Panc1 (cell line): ENCODE results near the gene DDX20. TPM values are rescaled to one million over a fixed set of nuclear protein-coding genes. Genes with fewer than 3 reads are reported as not detected.

ENCODE experiments used
- ATAC-seq: fragments of 200-7000 bp; cut with Tn5 transposase; 2 replicates; pipeline ENCODE4 v1.9.1; 2020; ENCODE audit warnings: mild to moderate bottlenecking, moderate library complexity
- BruUV-seq: library from RNA; stranded (reverse); fragments of 400-500 nt; replicated peaks from 2 replicates; lab custom pipeline; 2021; lab: Mats Ljungman, UMichigan
- CTCF ChIA-PET: fragments of 300-600 bp; sonication (Branson Sonifier 250); formaldehyde crosslinking; loops from one replicate; lab custom pipeline; 2022; ENCODE audit warnings: antibody characterized with exemption; lab: Charles Lee
- POLR2A ChIA-PET: fragments of 300-600 bp; sonication (Branson Sonifier 250); formaldehyde crosslinking; loops from one replicate; lab custom pipeline; 2022; ENCODE audit warnings: antibody characterized with exemption; lab: Charles Lee
- DNase-seq: peaks from one replicate; pipeline ENCODE4 v3.0.0-alpha.2; 2010; ENCODE audit warnings: low read depth, low spot score
- H3K27ac ChIP-seq: 2 replicates; pipeline ENCODE4 v1.5.1; 2011; ENCODE audit warnings: mild to moderate bottlenecking, low read length, inconsistent platforms
- H3K27me3 ChIP-seq: fragments of 200-500 bp; sonication (Bioruptor generic); 2 replicates; pipeline ENCODE4 v1.6.0; 2014; ENCODE audit warnings: low read length, inconsistent platforms; ENCODE audit not compliant: control insufficient read depth, insufficient read depth
- H3K36me3 ChIP-seq: fragments of 200-500 bp; sonication (Bioruptor generic); 2 replicates; pipeline ENCODE4 v1.5.1; 2014; ENCODE audit warnings: inconsistent platforms, mild to moderate bottlenecking, low read length, moderate library complexity; ENCODE audit not compliant: control insufficient read depth, insufficient read depth
- H3K4me1 ChIP-seq: 2 replicates; pipeline ENCODE4 v1.5.1; 2011; ENCODE audit warnings: inconsistent platforms, mild to moderate bottlenecking, low read length, moderate library complexity; ENCODE audit not compliant: control insufficient read depth, insufficient read depth
- H3K4me3 ChIP-seq, 2 experiments: 2 replicates each; pipeline ENCODE4 v1.5.1; 2011 to 2012; ENCODE audit warnings: low read depth in 2 of 2, low read length in 2 of 2, mild to moderate bottlenecking in 2 of 2, inconsistent platforms in 1 of 2, moderate library complexity in 1 of 2
- H3K9me3 ChIP-seq: fragments of 200-500 bp; sonication (Bioruptor generic); 2 replicates; pipeline ENCODE4 v1.5.1; 2014; ENCODE audit warnings: low read depth, mild to moderate bottlenecking, inconsistent platforms, low read length, moderate library complexity; ENCODE audit not compliant: control insufficient read depth, insufficient read depth
- POLR2AphosphoS5 ChIP-seq: IDR thresholded peaks from 2 replicates; pipeline ENCODE4 v1.6.1; 2012; ENCODE audit warnings: mild to moderate bottlenecking, low read depth, low read length, moderate library complexity
- SIN3A ChIP-seq: IDR thresholded peaks from 2 replicates; pipeline ENCODE4 v1.6.1; 2012; ENCODE audit warnings: low read depth, mild to moderate bottlenecking, low read length, moderate library complexity, borderline replicate concordance; ENCODE audit not compliant: insufficient read depth
- TCF7L2 ChIP-seq: IDR thresholded peaks from 2 replicates; pipeline ENCODE4 v1.6.1; 2011; ENCODE audit warnings: mild to moderate bottlenecking, low read depth, low read length, inconsistent platforms
- in situ Hi-C: cut with HindIII; loops from 2 replicates; pipeline ENCODE4 v1.10.0; 2016; ENCODE audit warnings: low sequenced_read_pairs, low pct_unique_long_range_greater_than_20kb
- intact Hi-C: fragments of 100-400 bp; cut with micrococcal nuclease; formaldehyde crosslinking; loops from one replicate; pipeline ENCODE4 v1.10.0; 2022; ENCODE audit not compliant: unreplicated experiment
- total RNA-seq: library from RNA; stranded (reverse); gene quantifications from one replicate; pipeline ENCODE4 v1.2.1, GENCODE V29; 2021; ENCODE audit not compliant: unreplicated experiment
- TF ChIP-seq, protein P1 (sequence below), 2 experiments: IDR thresholded peaks; 2 replicates each; pipeline ENCODE4 v1.6.1; 2011 to 2012; ENCODE audit warnings: low read depth in 2 of 2, control low read depth in 1 of 2, low read length in 1 of 2, mild to moderate bottlenecking in 1 of 2, moderate library complexity in 1 of 2; ENCODE audit not compliant: insufficient read depth in 1 of 2
- TF ChIP-seq, protein P2 (sequence below): fragments of 450-650 bp; IDR thresholded peaks from 2 replicates; pipeline ENCODE4 v1.5.1; 2017; ENCODE audit warnings: mild to moderate bottlenecking

DDX20 gene
- total RNA-seq, 1 experiment from 2014 or later = 9.1 TPM

DNA sequence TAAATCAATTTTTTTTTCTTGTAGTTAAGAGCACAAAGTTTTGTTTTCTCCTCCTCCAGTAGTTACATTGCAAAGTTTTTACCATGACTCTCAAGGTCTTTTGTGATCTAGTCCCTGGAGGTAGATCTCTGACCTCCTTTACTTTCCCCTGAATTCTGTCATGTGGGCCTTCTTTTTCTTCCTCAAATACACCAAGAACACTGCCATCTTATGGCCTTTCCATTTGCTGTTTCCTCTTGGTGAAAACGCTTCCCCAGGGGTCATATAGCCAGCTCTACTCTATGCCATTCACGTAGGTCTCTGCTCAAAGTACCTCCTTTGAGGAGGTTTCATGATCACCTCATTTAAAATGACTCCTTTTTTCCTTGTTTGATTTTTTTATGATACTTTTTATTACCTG, 2.7 kb downstream of the DDX20 start:
- peaks cover 3% of the 10 kb centered on the region; the same call in 1 of the 2 replicates for H3K4me1 ChIP-seq
- CTCF ChIA-PET = no interaction called here
- BruUV-seq = TSS peak; percentile 46
- no peaks in the 10 kb centered on the region for H3K9me3 ChIP-seq
- H3K36me3 ChIP-seq = peaks cover 32% of the 10 kb centered on the region
- DNase-seq (no peak), ATAC-seq (no peak)
- H3K27ac ChIP-seq = no peak overlapping the region
- POLR2A ChIA-PET = no interaction called here
- TF ChIP-seq POLR2AphosphoS5 (no peak), SIN3A (no peak), TCF7L2 (no peak)
- TF ChIP-seq, protein P1, sequence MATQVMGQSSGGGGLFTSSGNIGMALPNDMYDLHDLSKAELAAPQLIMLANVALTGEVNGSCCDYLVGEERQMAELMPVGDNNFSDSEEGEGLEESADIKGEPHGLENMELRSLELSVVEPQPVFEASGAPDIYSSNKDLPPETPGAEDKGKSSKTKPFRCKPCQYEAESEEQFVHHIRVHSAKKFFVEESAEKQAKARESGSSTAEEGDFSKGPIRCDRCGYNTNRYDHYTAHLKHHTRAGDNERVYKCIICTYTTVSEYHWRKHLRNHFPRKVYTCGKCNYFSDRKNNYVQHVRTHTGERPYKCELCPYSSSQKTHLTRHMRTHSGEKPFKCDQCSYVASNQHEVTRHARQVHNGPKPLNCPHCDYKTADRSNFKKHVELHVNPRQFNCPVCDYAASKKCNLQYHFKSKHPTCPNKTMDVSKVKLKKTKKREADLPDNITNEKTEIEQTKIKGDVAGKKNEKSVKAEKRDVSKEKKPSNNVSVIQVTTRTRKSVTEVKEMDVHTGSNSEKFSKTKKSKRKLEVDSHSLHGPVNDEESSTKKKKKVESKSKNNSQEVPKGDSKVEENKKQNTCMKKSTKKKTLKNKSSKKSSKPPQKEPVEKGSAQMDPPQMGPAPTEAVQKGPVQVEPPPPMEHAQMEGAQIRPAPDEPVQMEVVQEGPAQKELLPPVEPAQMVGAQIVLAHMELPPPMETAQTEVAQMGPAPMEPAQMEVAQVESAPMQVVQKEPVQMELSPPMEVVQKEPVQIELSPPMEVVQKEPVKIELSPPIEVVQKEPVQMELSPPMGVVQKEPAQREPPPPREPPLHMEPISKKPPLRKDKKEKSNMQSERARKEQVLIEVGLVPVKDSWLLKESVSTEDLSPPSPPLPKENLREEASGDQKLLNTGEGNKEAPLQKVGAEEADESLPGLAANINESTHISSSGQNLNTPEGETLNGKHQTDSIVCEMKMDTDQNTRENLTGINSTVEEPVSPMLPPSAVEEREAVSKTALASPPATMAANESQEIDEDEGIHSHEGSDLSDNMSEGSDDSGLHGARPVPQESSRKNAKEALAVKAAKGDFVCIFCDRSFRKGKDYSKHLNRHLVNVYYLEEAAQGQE (IDR thresholded peaks at IDR 0.05; ENCODE audit: insufficient read depth in 1 of 2, low read depth in 2 of 2, low read length in 1 of 2) = no peak
- TF ChIP-seq, protein P2, sequence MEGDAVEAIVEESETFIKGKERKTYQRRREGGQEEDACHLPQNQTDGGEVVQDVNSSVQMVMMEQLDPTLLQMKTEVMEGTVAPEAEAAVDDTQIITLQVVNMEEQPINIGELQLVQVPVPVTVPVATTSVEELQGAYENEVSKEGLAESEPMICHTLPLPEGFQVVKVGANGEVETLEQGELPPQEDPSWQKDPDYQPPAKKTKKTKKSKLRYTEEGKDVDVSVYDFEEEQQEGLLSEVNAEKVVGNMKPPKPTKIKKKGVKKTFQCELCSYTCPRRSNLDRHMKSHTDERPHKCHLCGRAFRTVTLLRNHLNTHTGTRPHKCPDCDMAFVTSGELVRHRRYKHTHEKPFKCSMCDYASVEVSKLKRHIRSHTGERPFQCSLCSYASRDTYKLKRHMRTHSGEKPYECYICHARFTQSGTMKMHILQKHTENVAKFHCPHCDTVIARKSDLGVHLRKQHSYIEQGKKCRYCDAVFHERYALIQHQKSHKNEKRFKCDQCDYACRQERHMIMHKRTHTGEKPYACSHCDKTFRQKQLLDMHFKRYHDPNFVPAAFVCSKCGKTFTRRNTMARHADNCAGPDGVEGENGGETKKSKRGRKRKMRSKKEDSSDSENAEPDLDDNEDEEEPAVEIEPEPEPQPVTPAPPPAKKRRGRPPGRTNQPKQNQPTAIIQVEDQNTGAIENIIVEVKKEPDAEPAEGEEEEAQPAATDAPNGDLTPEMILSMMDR = peak; percentile 11; the same call in 1 of the 2 replicates
- intact Hi-C loops = loop anchor here (10.0 kb wide), 1 partner anchor 254 kb away; the partner anchor contains the start of genes ADORA3 and TMIGD3
- no peaks in the 10 kb centered on the region for H3K27me3 ChIP-seq
- no peak overlapping the region for H3K4me3 ChIP-seq
- in situ Hi-C loops = no loop called here

DNA sequence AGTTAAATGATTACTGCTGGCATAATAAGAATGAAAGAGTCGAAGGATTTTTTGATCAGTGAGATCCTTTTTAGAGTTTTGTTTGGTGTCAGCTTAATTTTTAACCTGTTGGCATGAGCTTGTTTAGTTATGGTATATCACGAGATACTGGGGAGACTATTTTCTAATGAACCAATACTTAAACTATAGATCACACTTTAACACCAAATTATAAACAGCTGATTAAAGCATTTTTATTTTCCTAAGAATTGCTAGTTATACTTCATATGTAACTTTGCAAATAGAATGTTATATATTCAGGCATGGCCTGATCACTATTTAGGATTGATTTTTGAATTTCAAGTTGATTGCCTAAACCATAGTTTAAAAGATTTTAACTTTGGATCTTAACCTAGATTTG, 6.0 kb downstream of the DDX20 start:
- H3K27ac ChIP-seq = no peak overlapping the region
- POLR2A ChIA-PET = no interaction called here
- no peak overlapping the region for H3K4me3 ChIP-seq
- no peak for TF ChIP-seq TCF7L2
- H3K36me3 ChIP-seq = peaks cover 32% of the 10 kb centered on the region
- in situ Hi-C loops = no loop called here
- no peaks in the 10 kb centered on the region for H3K27me3 ChIP-seq
- H3K9me3 ChIP-seq = no peaks in the 10 kb centered on the region
- BruUV-seq = no TSS peak
- no peak for DNase-seq
- ATAC-seq = no peak
- CTCF ChIA-PET = no interaction called here
- no peaks in the 10 kb centered on the region for H3K4me1 ChIP-seq
- intact Hi-C loops = no loop called here

DNA sequence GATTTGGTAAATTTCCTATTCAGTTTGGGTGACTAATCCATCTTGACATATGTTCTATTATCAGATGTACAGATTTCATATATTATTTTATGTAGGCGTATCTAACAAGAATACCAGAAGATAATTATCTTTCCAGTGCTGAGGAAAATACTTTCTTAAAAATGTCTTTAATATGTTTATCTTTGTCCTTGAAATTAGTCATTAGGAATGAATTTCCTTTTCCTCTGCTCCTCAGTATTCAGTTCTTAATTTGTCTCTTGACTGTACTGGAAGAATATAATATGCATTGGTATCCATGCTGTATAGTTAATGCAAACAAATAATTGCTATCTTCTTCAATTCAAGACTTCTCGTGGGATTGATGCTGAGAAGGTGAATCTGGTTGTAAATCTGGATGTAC, 6.6 kb downstream of the DDX20 start:
- no peak overlapping the region for H3K4me3 ChIP-seq
- BruUV-seq = no TSS peak
- in situ Hi-C loops (no loop called here), intact Hi-C loops (no loop called here)
- no peak for TF ChIP-seq SIN3A
- TF ChIP-seq, protein P2 = no peak
- TF ChIP-seq POLR2AphosphoS5 = no peak
- TF ChIP-seq TCF7L2 = no peak
- TF ChIP-seq, protein P1 (IDR thresholded peaks at IDR 0.05; ENCODE audit: insufficient read depth in 1 of 2, low read depth in 2 of 2, low read length in 1 of 2) = no peak
- H3K36me3 ChIP-seq = peaks cover 31% of the 10 kb centered on the region; the same call in 1 of the 2 replicates
- POLR2A ChIA-PET = no interaction called here
- no peaks in the 10 kb centered on the region for H3K9me3 ChIP-seq
- no peaks in the 10 kb centered on the region for H3K4me1 ChIP-seq
- no peak overlapping the region for H3K27ac ChIP-seq
- ATAC-seq (no peak), DNase-seq (no peak)
- CTCF ChIA-PET = no interaction called here
- no peaks in the 10 kb centered on the region for H3K27me3 ChIP-seq
